ENCODE measurements around the gene YEATS2.
"Not testable (repeated sequence)": the region's sequence is repeated elsewhere in the genome, so short reads cannot be mapped to it uniquely, and the experiment has no call there.

Gene YEATS2

DNA sequence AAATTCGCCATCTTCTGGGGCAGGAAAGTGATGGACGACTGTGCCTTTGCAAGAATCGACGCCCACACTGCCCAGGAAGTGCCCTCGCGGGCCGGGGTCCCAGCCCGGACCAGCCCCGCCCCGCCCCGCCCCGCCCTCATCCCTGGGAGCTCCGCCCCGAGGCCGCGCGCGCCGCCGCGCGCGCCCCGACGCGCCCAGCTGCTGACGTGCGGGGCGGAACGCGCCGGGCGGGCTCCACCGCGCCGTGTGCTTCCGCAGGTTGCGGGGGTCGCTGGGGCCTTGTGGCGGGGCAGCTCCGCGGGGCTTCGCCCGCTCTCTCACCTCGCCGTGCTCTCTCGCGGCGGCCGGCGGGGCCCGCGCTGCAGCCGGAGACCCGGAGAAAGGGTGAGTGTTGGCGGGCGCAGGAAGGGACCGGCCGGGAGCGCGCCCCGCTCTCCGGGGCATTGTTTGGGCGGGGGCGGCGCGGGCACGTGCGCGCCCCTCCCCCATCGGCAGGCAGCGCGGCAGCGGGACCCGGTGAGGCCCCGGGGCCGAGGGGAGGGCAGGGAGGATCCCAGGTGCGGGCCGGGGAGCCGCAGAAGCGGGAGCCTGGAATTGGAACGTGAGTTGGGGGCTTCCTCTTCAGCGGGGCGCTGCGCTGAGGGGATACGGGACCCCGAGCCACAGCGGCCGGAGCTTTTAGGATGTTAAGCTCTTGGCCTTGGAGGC, at the start of gene YEATS2:
TSS of gene YEATS2 (plus strand) at position 188 of the 708 bp plus-strand sequence. CDS start 17,366 bp downstream, outside the sequence.
- peak; percentile 79 for DNase-seq

GRCh38 chr3:183650554-183650953, 47.0 kb upstream of the YEATS2 start:
- DNase-seq: no peak

DNA sequence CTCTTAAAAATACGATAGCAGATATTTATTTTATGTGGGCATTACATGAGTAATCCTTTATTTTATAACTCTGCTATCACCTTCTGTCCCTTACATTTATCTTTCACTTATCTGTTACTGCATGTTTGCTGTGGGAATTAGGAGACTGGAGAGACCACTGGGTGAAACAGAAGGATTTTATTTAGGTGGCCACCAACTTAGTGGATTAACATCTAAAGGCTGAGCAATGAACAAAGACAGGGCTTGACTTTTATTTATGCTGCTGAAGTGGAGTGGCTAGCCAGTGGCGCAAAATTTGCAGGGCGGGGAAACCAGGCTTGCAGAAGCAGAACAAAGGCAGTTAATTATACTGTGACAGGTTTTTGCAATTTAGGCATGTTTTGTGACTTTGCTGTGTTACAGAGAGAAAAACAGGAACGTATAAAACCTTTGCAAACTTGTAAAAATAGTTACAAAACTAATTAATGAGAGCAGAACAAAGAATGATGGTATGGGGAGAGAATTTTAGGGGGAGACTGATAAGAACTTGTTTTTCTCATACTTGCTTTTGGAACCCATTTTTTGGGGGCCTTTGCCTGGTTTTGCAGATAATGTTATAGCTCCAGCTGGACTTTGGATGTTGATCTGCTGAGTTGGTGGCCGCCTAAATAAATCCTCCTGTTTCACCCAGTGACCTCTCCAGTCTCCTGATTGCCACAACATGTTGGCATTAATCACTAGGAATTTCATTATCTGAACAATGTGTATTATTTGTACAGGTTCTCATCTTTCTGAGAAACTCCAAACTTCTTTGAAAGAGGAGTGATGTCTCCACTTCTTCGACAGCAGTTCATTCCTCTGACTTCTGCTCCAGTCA, 44.2 kb upstream of the YEATS2 start:
- no peak for DNase-seq

DNA sequence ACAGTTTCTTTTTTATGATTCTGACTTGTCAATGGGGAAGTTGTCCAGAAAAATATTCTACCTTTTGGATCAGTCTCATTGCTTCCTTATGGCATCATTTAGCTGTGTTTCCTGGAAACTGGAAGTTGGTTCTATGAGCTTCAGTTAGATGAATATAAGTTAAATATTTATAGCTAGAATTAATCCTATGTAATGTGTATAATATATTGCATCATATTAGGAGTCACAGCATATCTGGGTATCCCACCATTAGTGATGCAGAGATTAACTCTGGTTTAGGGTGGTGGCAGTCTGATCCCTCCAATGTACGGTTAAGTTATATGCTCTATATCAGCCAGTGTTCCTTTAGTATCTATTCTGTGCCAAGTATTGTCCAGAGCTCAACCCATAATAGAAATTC, 42.9 kb upstream of the YEATS2 start:
- no peak for DNase-seq

DNA sequence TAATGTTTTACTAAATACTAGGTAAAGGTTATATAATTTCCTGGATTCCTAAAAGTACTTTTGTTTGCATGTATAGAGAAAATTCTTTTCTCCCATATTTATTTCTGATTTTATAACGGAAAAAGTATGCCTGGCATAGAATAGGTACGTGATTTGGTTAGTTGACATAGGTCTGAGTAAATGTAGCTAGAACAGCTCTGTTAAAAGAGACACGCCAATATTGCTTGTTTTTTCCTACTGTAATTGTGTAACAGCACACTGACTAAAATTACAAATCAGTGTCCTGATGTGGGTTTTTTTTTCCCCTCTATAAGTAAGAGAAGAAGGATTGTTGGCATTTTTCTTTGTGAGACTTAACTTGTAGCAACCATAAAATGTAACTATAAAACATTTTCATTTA, 35.5 kb upstream of the YEATS2 start:
- DNase-seq: no peak

DNA sequence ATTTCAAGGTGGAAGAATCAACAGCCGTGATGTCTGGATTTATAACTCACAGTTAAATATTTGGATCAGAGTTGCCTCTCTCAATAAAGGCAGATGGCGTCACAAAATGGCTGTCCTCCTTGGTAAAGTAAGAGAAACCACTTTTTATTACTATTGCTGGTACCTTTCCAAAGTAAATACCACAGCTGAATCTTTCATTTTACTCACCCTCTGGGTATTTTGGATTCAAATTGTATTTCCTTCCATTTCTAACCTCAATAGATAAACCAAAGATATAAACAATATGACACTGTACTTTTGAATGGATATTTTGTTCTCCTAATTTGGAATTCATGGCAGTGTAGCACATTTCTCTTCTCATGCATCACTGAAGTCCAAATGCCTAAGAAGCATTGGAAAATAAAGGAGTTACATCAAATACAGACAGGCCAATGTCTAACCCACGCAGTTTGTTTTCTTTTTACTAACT, 32.6 kb upstream of the YEATS2 start:
- no peak for DNase-seq

GRCh38 chr3:183680061-183680460, 17.5 kb upstream of the YEATS2 start:
- DNase-seq: no peak

- no peak for DNase-seq
Measured at GRCh38 chr3:183687705-183688104, 9.9 kb upstream of the YEATS2 start.

DNA sequence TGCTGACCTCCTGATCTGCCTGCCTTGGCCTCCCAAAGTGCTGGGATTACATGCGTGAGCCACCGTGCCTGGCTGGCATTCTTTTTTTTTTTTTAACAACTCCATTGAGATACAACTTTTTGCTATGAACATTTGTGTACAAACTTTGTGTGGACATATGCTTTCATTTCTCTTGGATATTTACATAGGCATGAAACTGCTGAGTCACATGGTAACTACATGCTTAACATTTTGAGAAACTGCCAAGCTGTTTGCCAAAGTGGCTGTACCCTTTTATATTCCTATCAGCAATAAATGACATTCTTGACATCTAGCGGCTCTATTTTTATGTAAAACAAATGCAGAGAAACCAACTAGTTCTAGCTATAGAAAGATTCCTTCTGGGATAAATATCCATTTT, 8.7 kb upstream of the YEATS2 start:
- no peak for DNase-seq

DNA sequence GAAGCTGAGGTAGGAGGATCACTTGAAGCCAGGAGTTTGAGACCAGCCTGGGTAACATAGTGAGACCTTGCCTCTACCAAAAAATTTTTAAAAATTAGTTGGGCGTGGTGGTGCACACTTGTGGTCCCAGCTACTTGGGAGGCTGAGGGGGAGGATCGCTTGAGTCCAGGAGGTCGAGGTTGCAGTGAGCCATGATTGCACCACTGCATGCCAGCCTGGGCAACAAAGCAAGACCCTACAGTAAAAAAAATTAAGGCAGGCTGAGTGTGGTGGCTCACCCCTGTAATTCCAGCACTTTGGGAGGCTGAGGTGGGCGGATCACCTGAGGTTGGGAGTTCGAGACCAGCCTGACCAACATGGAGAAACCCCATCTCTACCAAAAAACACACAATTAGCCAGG, 8.0 kb upstream of the YEATS2 start:
- DNase-seq: not testable (repeated sequence)

GRCh38 chr3:183690402-183690995, 7.1 kb upstream of the YEATS2 start:
- no peak for DNase-seq

- no peak for DNase-seq
Measured at GRCh38 chr3:183692436-183692835, 5.2 kb upstream of the YEATS2 start.

GRCh38 chr3:183695569-183696364, 1.8 kb upstream of the YEATS2 start:
- no peak for DNase-seq

- no peak for DNase-seq
Measured at GRCh38 chr3:183697123-183697609, 431 bp upstream of the YEATS2 start.

GRCh38 chr3:183698318-183698751, 738 bp downstream of the YEATS2 start:
- peak; percentile 56 for DNase-seq

DNA sequence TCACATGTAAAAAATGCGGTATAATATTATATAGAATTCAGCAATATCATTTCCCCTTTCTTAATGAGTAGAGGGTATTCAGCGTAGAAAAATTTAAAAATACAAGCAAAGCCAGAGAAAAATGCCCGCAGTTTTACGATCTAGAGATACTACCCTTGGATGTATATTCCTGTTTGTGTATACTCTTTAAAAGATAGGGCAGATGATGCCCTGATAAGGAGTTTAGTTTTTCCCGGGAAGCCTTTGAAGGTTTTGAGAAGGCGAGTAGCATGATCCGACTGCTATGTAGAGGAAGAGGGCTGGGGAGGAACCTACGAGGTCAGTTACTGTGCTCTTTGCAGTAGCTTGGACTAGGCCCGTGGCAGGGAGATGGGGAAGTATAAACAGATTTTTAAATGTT, 1.2 kb downstream of the YEATS2 start:
- DNase-seq: no peak

- DNase-seq: no peak
Measured at GRCh38 chr3:183699238-183699947, 1.8 kb downstream of the YEATS2 start.

DNA sequence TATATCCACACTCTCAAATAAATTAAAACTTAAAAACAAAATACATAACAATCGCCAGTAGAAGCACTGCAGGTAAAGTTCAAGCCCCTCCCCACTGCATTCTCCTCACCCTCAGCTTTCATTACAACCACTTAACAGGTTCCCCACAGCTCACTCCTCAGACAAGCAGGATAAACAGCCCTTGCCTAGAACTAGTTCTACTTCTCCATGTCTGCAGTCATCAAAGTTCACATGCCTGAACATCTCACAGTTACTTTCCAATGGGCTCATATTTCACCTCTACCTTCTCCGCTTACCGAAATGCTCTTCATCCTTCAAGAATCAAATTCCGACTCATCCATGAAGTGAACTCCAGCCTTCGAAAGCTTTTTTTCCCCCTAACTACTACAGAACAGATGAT, 4.1 kb downstream of the YEATS2 start:
- DNase-seq: no peak

DNA sequence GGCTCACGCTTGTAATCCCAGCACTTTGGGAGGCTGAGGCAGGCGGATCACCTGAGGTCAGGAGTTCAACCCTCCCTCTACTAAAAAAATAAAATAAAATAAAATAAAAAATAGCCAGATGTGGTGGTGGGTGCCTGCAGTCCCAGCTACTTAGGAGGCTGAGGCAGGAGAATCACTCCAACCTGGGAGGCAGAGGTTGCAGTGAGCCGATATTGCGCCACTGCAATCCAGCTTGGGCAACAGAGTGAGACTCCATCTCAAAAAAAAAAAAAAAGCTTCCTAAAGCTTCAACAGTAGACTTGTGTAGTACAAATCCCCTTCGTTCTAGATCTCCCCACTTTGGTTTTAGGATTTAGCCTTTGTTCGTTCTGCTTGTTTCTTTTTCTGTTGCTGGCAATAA, 6.3 kb downstream of the YEATS2 start:
- not testable (repeated sequence) for DNase-seq

DNA sequence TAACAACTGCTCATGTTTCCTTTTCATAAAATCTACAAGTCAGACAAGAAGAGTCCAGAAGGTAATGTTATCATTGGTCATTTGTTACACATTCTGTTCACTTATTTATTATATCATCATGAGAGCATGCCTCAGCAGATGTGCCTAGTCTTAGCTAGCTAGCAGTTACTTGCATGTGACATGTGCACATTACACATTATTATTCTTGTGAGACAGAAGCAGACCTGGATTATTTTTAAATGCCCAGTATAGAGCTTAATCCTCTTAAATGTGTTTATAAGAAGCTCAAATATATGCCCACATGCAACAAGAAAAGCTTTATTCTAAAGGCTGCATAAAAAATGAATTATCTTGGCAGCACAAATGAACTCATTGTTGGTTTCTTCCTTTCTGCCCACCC, 12.6 kb downstream of the YEATS2 start:
- DNase-seq: no peak

GRCh38 chr3:183711516-183711915, 13.9 kb downstream of the YEATS2 start:
- no peak for DNase-seq

- DNase-seq: no peak
Measured at GRCh38 chr3:183714622-183715021, 17.0 kb downstream of the YEATS2 start.
